MM.1S (cell line): Measurements from ENCODE around the gene SARS1.

Experiments used
- CTCF ChIP-seq: fragments of 300-600 bp; sonication (generic); IDR thresholded peaks from 2 replicates; pipeline ENCODE4 v1.5.1; 2016; ENCODE audit warnings: antibody characterized with exemption, low read length, mixed read lengths
- EZH2 ChIP-seq: fragments of 300-600 bp; sonication (generic); optimal IDR thresholded peaks from 2 replicates; pipeline ENCODE3; 2017; ENCODE audit warnings: low read depth, mild to moderate bottlenecking, antibody characterized with exemption, low read length, mixed read lengths
- EZH2phosphoT487 ChIP-seq: fragments of 300-600 bp; sonication (generic); IDR thresholded peaks from 2 replicates; pipeline ENCODE4 v1.6.1; 2018; ENCODE audit warnings: antibody characterized with exemption, low read length

GRCh38 chr1:109262231-109263055 is 48.7 kb downstream of the SARS1 start:
- TF ChIP-seq CTCF (no peak), EZH2 (no peak), EZH2phosphoT487 (no peak)
